Dedifferentiated amniotic fluid mesenchymal stem cell (primary cell): ENCODE data around the gene SERPINA10.

Experiments used
- DNase-seq: peaks from one replicate; pipeline ENCODE4 v3.0.0-alpha.2; 2016; ENCODE audit errors: extremely low spot score

SERPINA10 gene, protein sequence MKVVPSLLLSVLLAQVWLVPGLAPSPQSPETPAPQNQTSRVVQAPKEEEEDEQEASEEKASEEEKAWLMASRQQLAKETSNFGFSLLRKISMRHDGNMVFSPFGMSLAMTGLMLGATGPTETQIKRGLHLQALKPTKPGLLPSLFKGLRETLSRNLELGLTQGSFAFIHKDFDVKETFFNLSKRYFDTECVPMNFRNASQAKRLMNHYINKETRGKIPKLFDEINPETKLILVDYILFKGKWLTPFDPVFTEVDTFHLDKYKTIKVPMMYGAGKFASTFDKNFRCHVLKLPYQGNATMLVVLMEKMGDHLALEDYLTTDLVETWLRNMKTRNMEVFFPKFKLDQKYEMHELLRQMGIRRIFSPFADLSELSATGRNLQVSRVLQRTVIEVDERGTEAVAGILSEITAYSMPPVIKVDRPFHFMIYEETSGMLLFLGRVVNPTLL

DNA sequence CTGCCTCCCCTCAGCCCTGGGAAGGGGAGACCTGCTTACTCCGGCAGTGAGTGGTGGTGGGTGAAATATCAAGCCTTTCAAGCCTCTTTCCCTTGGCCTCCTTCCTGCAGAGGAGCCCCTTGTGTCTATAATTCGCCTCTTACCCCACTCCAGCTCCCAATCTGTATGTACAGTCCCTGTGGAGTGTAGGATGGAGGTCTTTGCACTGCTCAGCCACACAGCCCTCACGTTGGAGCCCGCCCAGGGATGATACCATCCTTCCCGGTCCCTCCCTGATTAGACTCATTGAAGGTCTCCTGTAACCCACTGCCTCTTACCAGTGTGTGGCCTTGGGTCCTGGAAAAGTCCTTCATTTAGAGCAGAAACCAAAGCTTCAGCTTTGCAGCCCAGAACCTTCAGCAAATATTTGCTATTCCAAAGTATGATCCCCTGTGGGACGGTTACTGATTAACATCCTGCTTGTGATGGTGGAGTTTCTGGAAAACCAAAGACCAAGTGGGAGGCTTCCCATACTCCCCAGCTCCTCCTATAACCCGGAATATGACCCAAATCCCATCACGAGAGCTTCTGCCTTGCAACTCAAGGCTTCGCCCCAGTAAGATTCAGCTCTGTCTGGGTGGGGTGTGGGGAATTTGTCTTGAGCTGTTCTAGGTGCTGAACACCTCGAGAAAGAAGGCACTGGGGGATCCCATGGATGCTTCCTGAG is at the start of gene SERPINA10:
Gene SERPINA10 (minus strand): TSS at position 397 of the 706 bp plus-strand sequence. CDS start 2,675 bp downstream, outside the sequence.
- DNase-seq = no peak

DNA sequence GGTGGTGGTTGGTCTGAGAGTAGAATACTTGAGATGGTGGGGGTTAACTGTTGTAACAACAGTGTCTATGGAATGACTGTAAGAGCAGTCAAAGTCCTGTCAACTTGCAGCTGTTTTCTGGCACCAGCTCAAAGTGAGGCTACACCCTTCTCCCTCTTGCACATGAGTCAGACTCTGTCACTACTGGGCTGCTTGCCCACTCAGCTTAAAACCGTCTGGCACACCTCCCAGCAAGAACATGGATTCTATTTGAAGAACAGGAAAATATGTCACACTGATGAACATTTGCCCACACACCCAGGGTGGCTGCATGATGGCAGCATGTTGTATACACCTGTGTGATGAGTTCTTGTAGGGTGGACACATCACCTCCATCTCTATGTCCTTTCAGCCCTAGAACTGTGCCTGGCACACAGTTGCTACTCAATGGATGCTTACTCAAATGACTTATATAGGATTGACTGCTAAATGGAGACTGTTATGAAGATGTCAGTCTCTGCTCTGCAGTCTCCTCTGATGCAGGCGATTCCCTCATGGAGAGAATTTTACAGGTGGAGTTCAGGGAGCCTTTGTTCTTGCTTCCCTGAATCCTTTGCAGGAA is 49.4 kb upstream of the SERPINA10 start:
- DNase-seq = peak; percentile 99

DNA sequence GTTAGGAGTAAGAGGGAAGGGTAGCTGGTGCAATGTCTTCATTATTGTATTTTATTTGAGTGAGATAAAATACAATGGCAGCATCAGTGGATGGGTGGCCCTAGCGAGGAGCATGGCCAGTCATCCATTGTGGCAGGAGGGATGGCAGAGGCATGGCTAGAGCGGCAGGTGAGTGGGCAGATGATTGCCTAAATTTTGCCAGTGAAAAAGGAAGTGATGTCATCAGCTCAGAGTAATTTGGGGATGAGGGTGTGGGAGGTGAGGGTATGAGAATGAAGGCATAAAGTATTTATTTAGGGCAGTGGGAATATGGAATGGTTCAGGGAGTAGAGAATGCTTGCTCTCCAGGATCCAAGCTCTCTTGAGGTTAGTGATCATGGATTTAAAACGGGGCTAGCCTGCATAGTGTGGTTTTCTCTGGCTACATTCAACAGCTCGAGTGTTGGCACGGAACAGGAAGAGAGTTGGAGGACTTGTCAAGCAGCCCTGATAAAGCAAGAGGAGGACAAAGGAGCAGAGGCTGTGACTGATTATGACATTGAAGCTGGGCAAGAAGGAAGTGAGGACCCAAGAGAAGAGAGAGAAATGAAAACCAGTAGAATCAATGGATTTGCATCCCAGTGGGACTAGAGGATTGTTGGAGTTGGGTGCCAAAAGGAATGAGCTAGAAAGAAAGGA is 48.7 kb upstream of the SERPINA10 start:
- peak; percentile 16 for DNase-seq

DNA sequence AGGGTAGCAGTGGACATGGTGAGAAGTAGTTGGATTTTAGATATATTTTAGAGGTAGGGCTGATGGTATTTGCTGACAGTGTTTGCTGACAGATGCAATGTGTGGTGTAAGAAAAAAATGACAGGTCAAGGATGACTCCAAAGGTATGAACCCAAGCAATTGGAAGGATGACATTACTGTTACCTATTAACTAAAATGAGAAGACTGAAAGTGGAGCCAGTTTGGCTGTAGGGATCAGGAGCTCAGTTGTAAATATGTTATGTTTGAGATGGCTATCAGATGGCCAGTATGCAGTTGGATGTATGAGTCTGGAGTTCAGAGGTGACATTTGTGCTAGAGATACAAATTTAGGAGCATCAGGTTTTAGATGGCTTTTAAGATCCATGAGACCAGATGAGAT is 47.5 kb upstream of the SERPINA10 start:
- DNase-seq = no peak

DNA sequence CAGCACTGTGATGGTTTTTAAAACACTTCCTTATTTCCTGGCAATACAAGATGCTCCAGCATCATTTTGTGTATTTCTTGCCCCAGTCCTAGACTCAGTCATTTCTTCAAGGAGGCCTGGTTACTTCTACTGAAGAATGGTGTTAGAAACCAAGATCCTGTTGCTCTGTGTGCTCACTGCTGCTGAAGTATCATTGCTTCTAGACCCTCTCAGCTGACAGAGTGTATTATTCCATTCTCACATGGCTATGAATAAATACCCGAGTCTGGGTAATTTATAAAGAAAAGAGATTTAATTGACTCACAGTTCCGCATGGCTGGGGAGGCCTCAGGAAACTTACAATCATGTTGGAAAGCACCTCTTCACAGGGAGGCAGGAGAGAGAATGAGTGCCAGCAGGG is 45.0 kb upstream of the SERPINA10 start:
- no peak for DNase-seq

DNA sequence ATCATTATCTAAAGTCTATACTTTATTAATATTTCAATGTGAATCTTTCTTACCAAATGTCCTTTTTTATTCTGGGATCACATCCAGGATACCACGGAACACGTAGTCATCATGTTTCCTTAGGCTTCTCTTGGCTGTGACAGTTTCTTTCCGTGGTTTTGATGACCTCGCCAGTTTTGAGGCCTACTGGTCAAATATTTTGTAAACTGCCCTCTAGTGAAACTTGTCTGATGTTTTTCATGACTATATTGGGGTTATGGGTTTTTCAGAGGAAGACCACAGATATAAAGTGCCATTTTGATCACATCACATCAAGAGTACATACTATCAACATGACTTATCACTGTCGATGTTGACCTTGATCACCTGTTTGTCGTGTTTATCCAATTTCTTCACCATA is 44.2 kb upstream of the SERPINA10 start:
- DNase-seq = no peak

DNA sequence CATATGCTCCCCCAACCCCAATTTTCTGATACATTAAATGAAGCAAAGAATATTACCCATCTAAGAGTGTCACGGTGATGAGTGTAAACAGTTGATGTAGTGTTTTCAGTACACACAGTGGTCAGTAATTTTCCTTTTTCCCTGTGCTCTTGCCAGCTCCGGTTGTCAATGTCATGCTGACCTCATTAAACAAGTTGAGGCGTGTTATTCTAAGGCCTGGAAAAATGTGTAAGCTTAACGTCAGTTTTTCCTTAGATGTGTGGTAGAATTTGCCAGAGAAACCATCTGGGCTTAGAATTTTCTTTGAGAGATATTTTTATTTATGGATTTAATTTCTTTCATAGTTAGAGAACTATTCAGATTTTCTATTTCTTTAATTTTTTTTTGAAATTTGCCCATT is 41.8 kb upstream of the SERPINA10 start:
- no peak for DNase-seq

DNA sequence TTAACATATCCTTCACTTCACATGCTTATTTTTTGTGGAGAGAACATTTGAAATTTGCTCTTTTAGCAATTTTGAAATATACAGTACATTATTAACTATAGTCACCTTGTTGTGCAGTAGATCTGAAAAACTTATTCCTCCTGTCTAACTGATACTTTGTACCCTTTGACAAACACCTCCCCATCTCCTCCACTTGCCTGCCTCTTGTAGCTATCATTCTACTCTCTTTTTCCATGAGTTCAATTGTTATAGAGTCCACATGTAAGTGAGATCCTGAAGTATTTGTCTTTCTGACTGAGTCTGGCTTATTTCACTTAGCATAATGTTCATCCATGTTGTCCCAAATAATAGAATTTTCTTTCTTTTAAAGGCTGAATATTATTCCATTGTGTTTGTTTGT is 39.5 kb upstream of the SERPINA10 start:
- no peak for DNase-seq

DNA sequence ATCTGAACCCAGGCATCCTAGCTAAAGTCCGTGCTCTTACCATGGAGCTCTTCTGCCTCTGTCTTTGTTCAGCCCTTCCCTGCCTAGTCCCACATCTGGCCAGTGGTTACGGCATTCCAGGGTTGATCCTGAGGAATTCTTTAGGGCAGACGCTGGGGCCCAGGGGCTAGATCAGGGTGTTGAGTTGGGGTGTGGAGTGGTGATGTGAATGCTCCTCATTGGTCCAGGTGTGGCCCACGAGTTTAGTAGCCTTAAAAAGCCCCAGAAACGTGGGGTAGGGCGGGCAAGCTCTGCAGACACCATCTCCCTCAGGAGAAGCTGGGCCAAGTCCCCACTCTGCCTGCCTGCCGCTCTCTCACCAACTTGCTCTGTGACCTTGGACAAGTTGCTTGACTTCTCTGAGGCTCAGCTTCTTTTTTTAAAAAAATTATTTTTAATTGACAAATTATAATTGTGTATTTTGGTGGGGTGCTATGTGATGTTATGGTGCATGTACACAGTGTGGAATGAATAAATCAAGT is 39.1 kb upstream of the SERPINA10 start:
- DNase-seq = no peak

DNA sequence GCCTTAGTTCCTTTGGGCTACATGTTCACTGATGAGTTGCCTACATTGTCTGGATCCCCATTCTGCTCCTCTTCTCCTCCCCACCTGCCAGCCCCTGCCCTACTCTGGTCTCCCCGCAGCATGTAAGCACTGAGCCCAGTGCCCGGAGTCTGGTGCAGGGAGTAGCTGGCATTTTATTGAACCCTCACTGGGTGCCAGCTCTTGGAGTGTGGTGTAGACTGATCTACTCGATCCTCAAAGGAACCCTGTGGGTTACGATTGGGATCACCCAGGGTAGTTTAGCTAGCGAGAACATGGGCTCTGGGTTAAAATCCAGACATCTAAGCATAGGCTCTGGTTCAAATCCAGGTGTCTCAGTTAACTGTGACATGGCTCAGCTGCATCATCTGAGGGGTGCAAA is 38.4 kb upstream of the SERPINA10 start:
- DNase-seq = no peak

DNA sequence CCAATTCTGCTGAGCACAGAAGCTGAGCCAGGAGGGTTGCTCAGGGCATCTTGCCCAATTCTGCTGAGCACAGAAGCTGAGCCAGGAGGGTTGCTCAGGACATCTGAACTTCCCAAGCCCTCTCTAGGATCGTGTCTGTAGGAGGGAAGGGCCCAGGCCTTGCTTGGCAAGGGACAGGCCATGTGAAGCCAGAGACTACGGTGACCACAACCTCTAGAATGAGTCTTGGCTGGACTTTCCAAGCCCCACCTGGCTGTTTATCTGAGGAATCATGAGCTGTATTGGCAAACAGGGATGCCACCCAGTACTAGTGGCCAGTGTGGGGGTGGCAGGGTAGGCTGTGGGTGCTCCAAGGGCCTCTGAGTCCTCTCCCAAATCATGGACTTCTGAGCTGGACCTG is 37.8 kb upstream of the SERPINA10 start:
- DNase-seq = no peak

DNA sequence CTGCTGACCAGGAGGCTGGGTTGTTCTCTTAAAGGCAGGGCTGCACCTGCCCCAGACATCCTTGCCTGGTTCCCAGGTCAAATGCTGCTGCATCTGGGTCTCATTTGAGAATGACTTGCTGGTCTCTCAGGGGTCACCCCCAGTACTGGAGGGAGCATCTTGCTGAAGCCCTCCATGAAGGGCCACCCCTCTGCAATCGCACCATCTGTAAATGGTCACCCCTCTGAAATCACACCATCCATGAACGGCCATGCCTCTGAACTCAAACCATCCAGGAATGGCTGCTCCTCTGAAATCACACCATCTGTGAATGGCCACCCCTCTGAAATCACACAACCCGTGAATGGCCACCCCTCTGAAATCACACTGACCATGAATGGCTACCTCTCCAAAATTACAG is 37.4 kb upstream of the SERPINA10 start:
- DNase-seq = no peak

DNA sequence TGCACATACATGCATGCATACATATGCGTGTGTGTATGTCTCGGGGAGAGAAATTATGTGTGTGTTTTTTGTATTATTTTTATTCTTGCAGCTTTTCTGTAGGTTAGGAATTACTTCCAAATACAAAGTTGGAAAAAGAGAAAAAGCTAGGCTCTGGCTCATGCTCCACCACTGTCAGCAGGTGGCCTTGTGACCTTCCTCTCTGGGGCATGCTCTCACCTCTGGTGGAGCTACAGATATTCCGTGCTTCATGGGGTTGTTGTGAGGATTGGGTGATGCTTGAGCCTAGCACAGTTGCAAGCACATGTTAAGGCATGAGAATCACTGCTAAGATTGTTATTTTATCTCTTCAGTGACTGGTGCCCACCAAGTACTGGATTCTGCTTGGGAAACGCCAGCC is 36.8 kb upstream of the SERPINA10 start:
- no peak for DNase-seq

DNA sequence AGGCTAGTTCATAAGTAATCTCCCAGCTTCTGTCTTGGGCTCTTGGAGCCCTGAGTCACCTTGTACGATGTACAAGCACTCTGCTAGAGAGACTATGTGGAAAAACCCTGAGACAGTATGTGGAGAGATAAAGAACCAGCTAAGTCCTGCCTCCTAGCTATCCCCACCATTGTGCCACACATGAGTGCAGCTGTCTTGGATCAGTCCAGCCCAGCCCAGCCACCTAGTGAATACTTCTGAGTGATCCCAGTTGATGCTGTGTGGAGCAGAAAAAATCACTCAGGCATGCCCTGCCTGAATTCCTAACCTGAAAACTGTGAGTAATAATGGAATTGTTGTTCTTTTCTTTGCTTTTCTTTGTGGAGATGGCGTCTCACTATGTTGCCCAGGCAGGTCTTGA is 35.1 kb upstream of the SERPINA10 start:
- no peak for DNase-seq

DNA sequence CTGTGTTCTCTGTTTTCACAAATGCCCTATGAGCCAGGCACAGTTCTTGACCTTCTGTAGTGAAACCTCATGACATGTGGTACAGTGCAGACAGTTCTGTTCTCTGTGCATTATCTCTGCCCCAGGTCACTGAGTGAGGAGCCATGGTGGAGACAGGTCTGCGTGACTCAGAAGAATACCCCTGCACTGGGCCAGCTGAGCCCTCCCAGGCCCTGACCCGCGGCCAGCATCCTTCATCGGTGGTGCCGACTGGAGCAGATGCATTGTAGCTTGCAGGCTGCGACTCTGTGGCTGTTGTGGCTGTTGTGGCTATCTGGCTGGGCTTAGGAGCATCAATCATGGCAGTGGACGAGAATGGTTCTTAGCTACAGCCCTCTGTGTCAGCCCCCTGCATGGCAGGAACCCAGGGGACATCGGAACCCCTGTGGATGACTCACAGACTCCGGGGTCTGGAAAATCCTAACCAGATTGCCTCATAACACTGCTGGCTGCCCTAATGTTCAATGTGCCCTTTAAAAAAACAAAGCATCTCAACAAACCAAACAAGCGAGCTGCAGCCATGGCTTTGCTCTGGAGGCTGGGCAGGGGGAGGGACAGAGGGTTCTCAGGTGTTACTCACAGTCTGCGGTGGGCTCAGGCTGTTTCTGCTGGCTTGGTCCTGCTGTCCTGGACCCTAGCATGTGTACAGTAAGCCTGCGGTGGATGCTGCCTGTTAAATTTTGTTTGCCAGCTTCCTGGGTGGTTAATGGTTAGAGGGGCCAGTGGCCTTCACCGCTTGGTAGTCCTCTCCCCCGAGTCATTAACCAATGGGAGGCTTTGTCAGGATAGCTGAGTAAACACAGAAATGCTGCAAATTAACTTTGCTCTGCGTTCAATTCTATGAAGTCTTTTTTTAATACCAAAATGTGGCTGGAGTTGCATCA is 29.8 kb upstream of the SERPINA10 start, which contains the start of gene SERPINA6:
Gene SERPINA6 (minus strand): TSS at position 689 of the 923 bp plus-strand sequence. CDS start 8,688 bp downstream, outside the sequence.
- DNase-seq = no peak

DNA sequence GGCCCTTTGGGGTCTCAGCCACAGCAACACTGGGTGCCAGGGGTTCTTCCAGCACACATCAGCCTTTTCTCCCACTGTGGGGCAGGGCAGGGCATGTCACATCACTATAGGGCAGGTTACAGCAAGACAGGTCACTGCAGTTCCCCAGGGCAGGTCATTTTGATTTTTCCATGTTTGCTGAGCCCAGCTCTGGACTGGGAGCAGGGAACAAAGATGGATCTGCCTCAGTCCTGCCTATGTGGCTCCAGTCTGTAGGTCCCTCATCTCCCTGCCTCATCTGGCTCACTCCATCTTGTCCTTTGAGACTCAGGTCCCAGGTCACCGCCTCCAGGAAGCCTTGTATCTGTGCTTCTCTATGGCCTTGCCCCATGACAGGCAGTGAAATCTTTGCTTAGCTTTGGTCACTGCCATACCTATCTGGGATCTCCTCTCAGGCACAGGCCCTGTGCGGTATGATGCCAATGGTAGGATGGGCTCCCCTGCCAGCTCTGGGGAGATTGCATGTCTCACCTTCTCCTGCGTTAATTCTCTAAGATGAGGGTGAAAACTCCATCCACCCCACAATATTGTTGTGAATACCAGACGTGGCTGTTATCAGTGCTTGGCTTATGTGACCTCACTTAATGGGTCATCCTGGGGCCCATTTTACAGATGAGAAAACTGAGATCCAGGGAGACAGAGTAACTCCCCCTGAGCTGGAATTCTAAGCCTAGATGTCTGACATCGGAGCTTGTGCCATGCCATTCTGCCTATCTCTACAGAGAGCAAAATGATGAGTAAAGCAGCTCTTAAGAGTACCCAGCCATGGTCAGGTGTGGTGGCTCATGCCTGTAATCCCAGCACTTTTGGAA is 28.6 kb upstream of the SERPINA10 start:
- DNase-seq = no peak

DNA sequence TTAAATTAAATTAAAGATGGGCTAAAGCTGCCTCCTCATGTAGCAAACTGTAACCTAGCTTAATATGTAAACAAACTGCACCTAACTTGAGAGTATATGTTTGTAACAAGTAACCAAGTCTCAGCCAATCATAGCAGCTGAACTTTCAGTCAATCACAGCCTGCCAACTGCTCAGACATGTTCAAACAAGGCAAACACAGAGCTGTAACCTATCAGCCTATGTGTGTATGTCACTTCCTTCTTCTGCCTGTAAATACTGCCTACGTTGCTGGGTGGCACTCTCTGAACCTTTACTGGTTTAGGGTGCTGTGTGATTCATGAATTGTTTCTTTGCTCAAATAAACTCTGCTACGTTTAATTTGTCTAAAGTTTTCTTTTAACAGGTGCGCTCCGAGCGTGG is 27.2 kb upstream of the SERPINA10 start:
- DNase-seq = no peak

DNA sequence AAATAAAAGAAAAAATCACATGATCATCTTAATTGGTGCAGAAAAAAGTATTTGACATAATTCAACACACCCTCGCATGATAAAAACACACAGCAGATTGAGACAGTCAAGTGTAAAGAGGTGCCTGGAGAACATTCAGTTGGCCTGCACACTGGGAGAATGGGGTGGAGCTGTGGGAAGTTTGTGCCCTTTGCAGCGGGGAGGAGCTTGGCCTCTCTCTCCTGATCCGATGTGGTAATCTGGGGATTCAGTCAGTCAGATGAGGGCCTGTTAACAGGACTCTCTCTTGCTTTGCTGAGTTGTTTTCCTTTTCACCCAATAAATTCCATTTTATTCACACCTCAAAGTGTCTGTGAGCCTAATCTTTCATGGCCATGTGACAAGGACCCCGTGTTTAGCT is 24.2 kb upstream of the SERPINA10 start:
- DNase-seq = no peak

DNA sequence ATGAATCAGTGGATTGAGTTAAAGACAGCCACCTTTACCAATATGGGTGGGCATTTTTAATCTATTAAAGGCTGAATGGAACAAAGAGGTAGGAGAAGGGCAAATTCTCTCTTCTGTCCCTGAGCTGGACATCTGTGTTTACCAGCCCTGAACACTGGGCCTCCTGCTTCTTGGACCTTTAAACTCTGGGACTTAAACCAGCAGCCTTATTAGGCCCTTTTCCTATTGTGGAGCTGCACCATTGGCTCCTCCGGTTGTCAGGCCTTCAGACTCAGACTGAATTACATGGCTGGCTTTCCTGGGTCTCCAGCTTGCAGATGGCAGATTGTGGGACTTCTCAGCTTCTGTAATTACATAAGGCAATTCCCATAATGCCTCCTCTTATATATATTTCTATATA is 23.6 kb upstream of the SERPINA10 start:
- no peak for DNase-seq

DNA sequence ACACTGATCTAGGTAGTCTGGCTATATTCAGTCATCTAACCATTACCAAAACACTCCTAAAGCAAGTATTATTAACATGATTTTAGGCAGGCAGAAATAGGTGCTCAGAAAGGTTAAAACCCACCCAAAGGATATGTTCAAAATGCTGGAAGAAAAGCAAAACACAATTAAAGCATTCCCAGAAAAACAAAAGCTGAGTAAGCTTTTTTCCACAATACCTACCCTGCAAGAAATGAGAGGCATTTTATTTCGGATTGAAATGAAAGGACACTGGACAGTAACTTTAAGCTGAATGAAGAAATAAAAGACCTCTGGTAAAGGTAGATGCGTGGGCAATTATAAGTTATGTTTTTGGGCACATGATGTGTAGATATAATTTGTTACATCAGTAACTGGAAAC is 21.8 kb upstream of the SERPINA10 start:
- DNase-seq = no peak
